Measurements from ENCODE around the gene STPG3. TPM values are rescaled to one million over a fixed set of nuclear protein-coding genes. Genes with fewer than 3 reads are reported as not detected.

STPG3 gene
- total and polyA plus RNA-seq, 4 donors = not detected

- TF ChIP-seq NR2F2 (IDR thresholded peaks at IDR 0.05) = peak; percentile 95
- no peak for TF ChIP-seq REST (IDR thresholded peaks at IDR 0.05)
- peak in 1 of 2 donors; percentile 14 for TF ChIP-seq RXRA (IDR thresholded peaks at IDR 0.05)
- peak; percentile 6 for TF ChIP-seq SP1 (IDR thresholded peaks at IDR 0.05)
- no peaks in the 10 kb centered on the region for H3K9me3 ChIP-seq (ENCODE audit: control insufficient read depth in 4 of 4, low read length in 3 of 4)
- H3K27ac ChIP-seq (ENCODE audit: low read depth in 1 of 2, low read length in 2 of 2) = peak overlapping the region; percentile 59 to 69
- no peak for DNase-seq (ENCODE audit: low spot score)
- peaks cover 2 to 18% (median 13%) of the 10 kb centered on the region in 4 donors for H3K36me3 ChIP-seq (ENCODE audit: control insufficient read depth in 4 of 4, insufficient read depth in 3 of 4, low read depth in 1 of 4, low read length in 3 of 4)
- peaks cover 9 to 39% (median 23%) of the 10 kb centered on the region in 4 donors for H3K4me1 ChIP-seq (ENCODE audit: control insufficient read depth in 4 of 4, insufficient read depth in 4 of 4, low read length in 3 of 4)
- no peaks in the 10 kb centered on the region for H3K27me3 ChIP-seq (ENCODE audit: control insufficient read depth in 4 of 4, insufficient read depth in 4 of 4, low read length in 3 of 4)
- H3K9ac ChIP-seq (ENCODE audit: low read depth in 1 of 2, low read length in 2 of 2) = no peak overlapping the region
- H3K4me3 ChIP-seq (ENCODE audit: low read depth in 1 of 3, low read length in 3 of 3) = peak overlapping the region in 1 of 3 donors; percentile 12
- 66% methylated on average over 19 of the region's 19 CpGs for WGBS
Measured at GRCh38 chr9:137268538-137269201, 17.6 kb downstream of the STPG3 start.

- peaks cover 9 to 42% (median 24%) of the 10 kb centered on the region in 4 donors for H3K4me1 ChIP-seq (ENCODE audit: control insufficient read depth in 4 of 4, insufficient read depth in 4 of 4, low read length in 3 of 4)
- H3K27ac ChIP-seq (ENCODE audit: low read depth in 1 of 2, low read length in 2 of 2) = peak overlapping the region; percentile 59 to 69
- WGBS = 27% methylated on average over 17 of the region's 17 CpGs
- H3K9ac ChIP-seq (ENCODE audit: low read depth in 1 of 2, low read length in 2 of 2) = no peak overlapping the region
- DNase-seq (ENCODE audit: low spot score) = no peak
- H3K9me3 ChIP-seq (ENCODE audit: control insufficient read depth in 4 of 4, low read length in 3 of 4) = no peaks in the 10 kb centered on the region
- H3K27me3 ChIP-seq (ENCODE audit: control insufficient read depth in 4 of 4, insufficient read depth in 4 of 4, low read length in 3 of 4) = no peaks in the 10 kb centered on the region
- H3K4me3 ChIP-seq (ENCODE audit: low read depth in 1 of 3, low read length in 3 of 3) = peak overlapping the region in 1 of 3 donors; percentile 12
- TF ChIP-seq TAF1 (conservative IDR thresholded peaks at IDR 0.05) (no peak), HNF4A (conservative IDR thresholded peaks at IDR 0.05) (peak; percentile 4 to 12), SP1 (IDR thresholded peaks at IDR 0.05) (peak; percentile 57), ATF3 (IDR thresholded peaks at IDR 0.05) (no peak), REST (IDR thresholded peaks at IDR 0.05) (no peak), MAX (IDR thresholded peaks at IDR 0.05) (peak; percentile 75), JUND (IDR thresholded peaks at IDR 0.05) (no peak), GABPA (IDR thresholded peaks at IDR 0.05 in 1 of 2, conservative IDR thresholded peaks at IDR 0.05 in 1 of 2) (peak in 1 of 2 donors; percentile 45), NR2F2 (IDR thresholded peaks at IDR 0.05) (no peak), CTCF (IDR thresholded peaks at IDR 0.05; ENCODE audit: low read depth, low read length, missing input control) (no peak), HNF4G (IDR thresholded peaks at IDR 0.05) (no peak), ZBTB33 (IDR thresholded peaks at IDR 0.05) (no peak), FOXA2 (IDR thresholded peaks at IDR 0.05) (no peak), FOXA1 (IDR thresholded peaks at IDR 0.05) (no peak), EGR1 (IDR thresholded peaks at IDR 0.05; ENCODE audit: low read depth in 2 of 2) (no peak), RAD21 (IDR thresholded peaks at IDR 0.05) (peak in 1 of 2 donors; percentile 17), YY1 (IDR thresholded peaks at IDR 0.05) (no peak), RXRA (IDR thresholded peaks at IDR 0.05) (peak; percentile 41 to 51)
- H3K36me3 ChIP-seq (ENCODE audit: control insufficient read depth in 4 of 4, insufficient read depth in 3 of 4, low read depth in 1 of 4, low read length in 3 of 4) = peaks cover 2 to 18% (median 10%) of the 10 kb centered on the region in 4 donors
Measured at GRCh38 chr9:137269231-137269772, 18.2 kb downstream of the STPG3 start.

Measured in liver (tissue), 9 donors.